Testis (tissue), 2 donors: Measurements from ENCODE around the gene APOBEC3F.

ENCODE experiments used
- CTCF ChIP-seq, 3 experiments: fragments of 450-650 bp in 2 of 3; fragments of 200-600 bp in 1 of 3; sonication (generic) in 1 of 3; IDR thresholded peaks; one replicate each; pipeline ENCODE4 v1.5.1; 2016 to 2019; ENCODE audit warnings: antibody characterized with exemption in 3 of 3, mild to moderate bottlenecking in 2 of 3, moderate library complexity in 1 of 3
- POLR2A ChIP-seq: fragments of 450-650 bp; IDR thresholded peaks from one replicate; pipeline ENCODE4 v1.6.1; 2017; ENCODE audit warnings: antibody characterized with exemption, mild to moderate bottlenecking, moderate library complexity

DNA sequence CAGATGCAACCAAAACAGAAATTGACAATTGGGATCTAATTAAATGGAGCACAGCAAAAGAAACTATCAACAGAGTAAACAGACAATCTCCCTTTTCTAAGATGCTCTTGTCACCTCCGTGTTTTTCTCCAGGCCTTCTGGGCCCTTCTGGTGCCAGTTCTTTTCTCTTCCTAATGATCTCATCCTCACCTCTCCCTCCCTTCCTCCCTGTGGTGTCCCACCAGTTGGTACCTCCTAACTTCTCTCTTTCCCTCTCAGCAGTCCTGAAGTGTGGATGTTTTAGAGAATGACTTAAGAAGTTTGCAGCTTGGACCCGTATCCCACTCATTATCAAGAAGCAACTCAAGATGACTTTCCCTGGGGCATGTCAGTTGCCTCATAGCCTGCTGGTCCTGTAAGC lies 62.8 kb downstream of the APOBEC3F start:
- TF ChIP-seq CTCF (IDR thresholded peaks at IDR 0.05): no peak
- TF ChIP-seq POLR2A: no peak
